OCI-LY7 (cell line): Measurements from ENCODE around the gene ZMIZ1.

ENCODE experiments used
- EZH2phosphoT487 ChIP-seq: fragments of 200-600 bp; sonication (generic); IDR thresholded peaks from 2 replicates; pipeline ENCODE4 v1.6.1; 2018; ENCODE audit warnings: low read depth, borderline replicate concordance, mild to moderate bottlenecking, mixed run types, antibody characterized with exemption, low read length, moderate library complexity, mixed read lengths
- TF ChIP-seq, protein P1 (sequence below): fragments of 200-600 bp; sonication (generic); conservative IDR thresholded peaks from 2 replicates; pipeline ENCODE4 v1.5.1; 2014; ENCODE audit warnings: mild to moderate bottlenecking, antibody characterized with exemption, low read length, moderate library complexity, mixed read lengths

DNA sequence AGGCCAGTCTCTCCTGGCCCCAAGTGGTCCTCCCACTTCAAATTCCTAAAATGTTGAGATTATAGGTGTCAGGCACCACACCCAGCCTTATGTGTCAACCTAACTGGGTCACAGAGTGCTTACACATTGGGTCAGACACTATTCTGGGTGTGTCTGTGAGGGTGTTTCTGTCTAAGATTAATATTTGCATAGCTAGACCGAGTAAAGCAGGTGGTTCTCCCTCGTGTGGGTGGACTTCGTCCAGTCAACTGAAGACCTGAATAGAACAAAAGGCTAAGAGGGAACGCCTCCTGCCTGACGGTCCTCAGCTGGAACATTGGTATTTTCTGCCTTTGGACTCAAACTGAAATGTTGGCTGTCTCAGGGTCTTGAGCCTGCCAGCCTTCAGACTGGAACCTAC lies 290.0 kb downstream of the ZMIZ1 start:
- TF ChIP-seq, protein P1, sequence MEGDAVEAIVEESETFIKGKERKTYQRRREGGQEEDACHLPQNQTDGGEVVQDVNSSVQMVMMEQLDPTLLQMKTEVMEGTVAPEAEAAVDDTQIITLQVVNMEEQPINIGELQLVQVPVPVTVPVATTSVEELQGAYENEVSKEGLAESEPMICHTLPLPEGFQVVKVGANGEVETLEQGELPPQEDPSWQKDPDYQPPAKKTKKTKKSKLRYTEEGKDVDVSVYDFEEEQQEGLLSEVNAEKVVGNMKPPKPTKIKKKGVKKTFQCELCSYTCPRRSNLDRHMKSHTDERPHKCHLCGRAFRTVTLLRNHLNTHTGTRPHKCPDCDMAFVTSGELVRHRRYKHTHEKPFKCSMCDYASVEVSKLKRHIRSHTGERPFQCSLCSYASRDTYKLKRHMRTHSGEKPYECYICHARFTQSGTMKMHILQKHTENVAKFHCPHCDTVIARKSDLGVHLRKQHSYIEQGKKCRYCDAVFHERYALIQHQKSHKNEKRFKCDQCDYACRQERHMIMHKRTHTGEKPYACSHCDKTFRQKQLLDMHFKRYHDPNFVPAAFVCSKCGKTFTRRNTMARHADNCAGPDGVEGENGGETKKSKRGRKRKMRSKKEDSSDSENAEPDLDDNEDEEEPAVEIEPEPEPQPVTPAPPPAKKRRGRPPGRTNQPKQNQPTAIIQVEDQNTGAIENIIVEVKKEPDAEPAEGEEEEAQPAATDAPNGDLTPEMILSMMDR: no peak
- no peak for TF ChIP-seq EZH2phosphoT487
